DND-41 (cell line): ENCODE data around the gene CCDC106.

Experiments
- ATAC-seq: fragments of 200-7000 bp; cut with Tn5 transposase; 3 replicates; pipeline ENCODE4 v1.9.1; 2021; ENCODE audit warnings: low read depth; ENCODE audit not compliant: insufficient read depth
- DNase-seq: peaks from one replicate; pipeline ENCODE4 v3.0.0-alpha.2; 2020
- H2AFZ ChIP-seq: 2 replicates; pipeline ENCODE4 v1.6.0; 2012; ENCODE audit warnings: low read depth, low read length
- H3K27ac ChIP-seq: 2 replicates; pipeline ENCODE4 v1.5.1; 2012; ENCODE audit warnings: low read length, inconsistent platforms
- H3K27me3 ChIP-seq: fragments of 200-600 bp; sonication (generic); 2 replicates; pipeline ENCODE4 v1.6.0; 2012; ENCODE audit warnings: low read length, mild to moderate bottlenecking, inconsistent platforms; ENCODE audit not compliant: insufficient read depth, poor library complexity
- H3K36me3 ChIP-seq: 2 replicates; pipeline ENCODE4 v1.5.1; 2012; ENCODE audit warnings: low read length, inconsistent platforms; ENCODE audit not compliant: insufficient read depth
- H3K4me1 ChIP-seq: 2 replicates; pipeline ENCODE4 v1.5.1; 2012; ENCODE audit warnings: mild to moderate bottlenecking, low read length; ENCODE audit not compliant: insufficient read depth
- H3K4me2 ChIP-seq: 2 replicates; pipeline ENCODE4 v1.6.0; 2012; ENCODE audit warnings: mild to moderate bottlenecking, moderate library complexity, low read length, inconsistent platforms; ENCODE audit not compliant: insufficient read depth
- H3K4me3 ChIP-seq, 2 experiments: fragments of 200-600 bp in 1 of 2; shearing (Covaris generic) in 1 of 2; 2 replicates each; pipeline ENCODE4 v1.5.1; 2012 to 2016; ENCODE audit warnings: inconsistent platforms in 2 of 2, low read length in 2 of 2, mild to moderate bottlenecking in 2 of 2, low read depth in 1 of 2, moderate library complexity in 1 of 2
- H3K79me2 ChIP-seq: 2 replicates; pipeline ENCODE4 v1.6.0; 2012; ENCODE audit warnings: low read length, inconsistent platforms; ENCODE audit not compliant: insufficient read depth
- H3K9ac ChIP-seq: 2 replicates; pipeline ENCODE4 v1.6.0; 2012; ENCODE audit warnings: low read depth, mild to moderate bottlenecking, inconsistent platforms, low read length, moderate library complexity
- H3K9me3 ChIP-seq: 2 replicates; pipeline ENCODE4 v1.5.1; 2012; ENCODE audit warnings: low read length, moderate library complexity, mild to moderate bottlenecking, inconsistent platforms; ENCODE audit not compliant: insufficient read depth, severe bottlenecking
- H4K20me1 ChIP-seq: 2 replicates; pipeline ENCODE4 v1.6.0; 2012; ENCODE audit warnings: low read length; ENCODE audit not compliant: insufficient read depth
- CTCF ChIP-seq: IDR thresholded peaks from 2 replicates; pipeline ENCODE4 v1.5.1; 2012; ENCODE audit warnings: borderline replicate concordance, low read length, moderate library complexity, mild to moderate bottlenecking; ENCODE audit not compliant: poor library complexity, severe bottlenecking; ENCODE audit errors: extremely low read depth
- EZH2 ChIP-seq: IDR thresholded peaks from 3 replicates; pipeline ENCODE4 v1.6.1; 2012; ENCODE audit warnings: borderline replicate concordance, low read depth, mild to moderate bottlenecking, moderate library complexity, low read length, inconsistent platforms; ENCODE audit not compliant: severe bottlenecking

CCDC106 gene

GRCh38 chr19:55702131-55702627 is 54.2 kb downstream of the CCDC106 start:
- Histone ChIP-seq H3K27me3 (no peaks in the 10 kb centered on the region), H4K20me1 (no peaks in the 10 kb centered on the region), H3K36me3 (peaks cover 29% of the 10 kb centered on the region), H2AFZ (no peak overlapping the region), H3K27ac (no peak overlapping the region), H3K4me3 (no peak overlapping the region), H3K4me1 (no peaks in the 10 kb centered on the region), H3K9me3 (no peaks in the 10 kb centered on the region), H3K79me2 (no peaks in the 10 kb centered on the region), H3K4me2 (no peak overlapping the region), H3K9ac (no peak overlapping the region)
- TF ChIP-seq CTCF = no peak
- no peak for TF ChIP-seq EZH2
- DNase-seq (no peak), ATAC-seq (no peak)
